Suprapubic skin (tissue), 4 donors: ENCODE results near the gene TENT4B.

Experiments
- CTCF ChIP-seq, 2 donors: fragments of 200-600 bp in 1 of 2; fragments of 450-650 bp in 1 of 2; sonication (generic) in 1 of 2; IDR thresholded peaks; one replicate each; pipeline ENCODE4 v1.5.1; 2016 to 2019; ENCODE audit warnings: antibody characterized with exemption in 2 of 2, mild to moderate bottlenecking in 1 of 2, moderate library complexity in 1 of 2
- EP300 ChIP-seq: sonication (generic); formaldehyde crosslinking; IDR thresholded peaks from one replicate; pipeline ENCODE4 v1.6.1; 2017; ENCODE audit warnings: antibody characterized with exemption
- POLR2A ChIP-seq, 2 donors: fragments of 450-650 bp; IDR thresholded peaks; one replicate each; pipeline ENCODE4 v1.6.1; 2017; ENCODE audit warnings: antibody characterized with exemption in 2 of 2, mild to moderate bottlenecking in 2 of 2, moderate library complexity in 2 of 2
- POLR2AphosphoS5 ChIP-seq, 3 donors: sonication (generic); formaldehyde crosslinking; IDR thresholded peaks; one replicate each; pipeline ENCODE4 v1.6.1; 2017; ENCODE audit warnings: antibody characterized with exemption in 3 of 3

GRCh38 chr16:50195756-50196155 is 42.6 kb downstream of the TENT4B start:
- TF ChIP-seq CTCF (IDR thresholded peaks at IDR 0.05) (no peak), POLR2A (IDR thresholded peaks at IDR 0.05) (no peak), POLR2AphosphoS5 (IDR thresholded peaks at IDR 0.05) (no peak), EP300 (no peak)
